Stimulated activated CD4-positive, alpha-beta T cell treated with anti-CD3 and anti-CD28 coated beads, TNF-alpha, amount 100 ng/mL, for 48 hours (primary cell): ENCODE data around the gene PPHLN1.

Source experiments
- DNase-seq, 3 donors: peaks; one replicate each; pipeline ENCODE4 v3.0.0-alpha.2; 2020; ENCODE audit warnings: low read depth in 3 of 3

PPHLN1 gene

DNA sequence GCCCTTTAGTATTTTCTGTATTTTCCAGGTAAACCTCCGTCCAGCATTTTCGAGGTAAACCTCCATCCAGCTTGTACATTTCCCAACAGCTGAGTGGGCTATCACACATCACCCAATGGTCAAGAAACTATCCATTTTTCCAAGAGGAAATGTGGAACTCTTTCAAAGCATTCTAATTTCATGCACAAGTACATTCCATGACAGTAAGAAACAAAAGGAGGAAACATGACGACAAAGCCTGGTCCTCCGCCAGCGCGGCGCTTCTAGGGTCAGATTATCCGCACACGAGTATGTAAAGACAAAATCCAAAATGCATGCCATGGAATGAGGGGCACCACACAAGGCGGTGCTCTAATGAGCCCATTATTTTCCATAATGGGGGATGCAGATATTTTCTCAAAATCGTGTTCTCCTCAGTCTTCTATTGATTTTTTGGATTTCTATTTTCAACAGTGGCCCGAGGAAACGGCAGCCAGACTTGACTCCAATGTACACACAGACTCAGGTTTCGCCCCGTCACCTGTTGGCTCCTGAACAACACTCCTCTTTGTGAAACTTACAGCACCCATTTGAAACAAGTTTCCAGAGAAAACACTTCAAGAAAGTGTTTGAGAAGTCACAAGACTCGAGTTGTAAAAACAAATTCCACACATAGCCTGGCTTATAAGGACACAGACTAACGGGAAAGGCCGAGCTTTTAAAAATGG lies 156.2 kb downstream of the PPHLN1 start:
- DNase-seq: no peak

DNA sequence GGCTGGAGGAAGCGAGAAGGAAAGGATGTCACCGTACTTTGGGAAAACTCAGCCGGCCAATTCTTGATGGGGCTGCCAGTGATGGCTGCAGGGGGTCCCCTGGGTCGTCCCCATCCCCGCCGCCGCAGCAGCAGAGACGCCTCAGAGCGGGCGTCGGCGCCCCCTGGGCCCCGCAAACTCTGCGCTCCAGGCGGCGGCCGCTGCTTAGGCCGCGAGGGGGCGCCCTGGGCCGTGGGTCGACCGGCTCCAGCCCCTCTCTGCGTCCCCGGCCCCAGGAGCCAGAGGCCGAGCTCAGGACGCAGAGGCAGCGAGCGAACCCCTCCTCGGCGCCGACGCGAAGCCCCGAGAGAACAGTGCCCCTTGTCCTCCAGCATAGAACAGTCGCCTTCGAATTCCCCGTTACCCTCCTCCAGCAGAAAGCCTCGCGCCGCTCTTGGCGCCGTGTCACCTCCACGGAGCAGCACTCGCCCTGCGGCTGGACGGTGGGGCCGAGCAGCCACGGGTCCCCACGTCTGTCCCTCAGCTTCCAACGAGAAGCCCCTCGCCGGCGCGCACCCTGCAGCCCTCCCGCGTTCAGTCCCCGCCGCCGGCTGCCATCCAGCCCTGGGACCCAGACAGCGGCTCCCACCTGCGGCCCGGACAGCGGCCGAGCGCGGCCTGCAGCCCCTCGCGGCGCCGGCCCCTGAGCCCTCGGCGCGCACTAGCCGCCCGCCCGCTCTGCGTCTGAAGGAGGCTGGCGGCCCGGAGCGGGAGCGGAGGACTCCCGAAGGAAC lies 157.0 kb downstream of the PPHLN1 start:
- DNase-seq: peak in 2 of 3 donors; percentile 27 to 57

DNA sequence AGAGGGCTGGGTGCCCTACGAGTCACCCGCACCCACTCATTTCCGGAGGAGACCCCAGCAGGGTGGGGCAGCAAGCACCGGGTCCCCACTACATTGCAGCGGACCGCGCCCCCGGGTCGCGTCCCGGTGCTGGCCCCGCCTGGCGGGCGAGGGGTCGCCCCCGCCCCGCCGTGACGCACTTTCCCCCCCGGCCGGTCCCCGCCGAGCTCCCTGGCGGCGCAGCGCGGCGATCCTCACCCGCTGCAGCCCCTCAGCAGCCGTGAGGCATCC lies 157.5 kb downstream of the PPHLN1 start:
- DNase-seq: no peak

DNA sequence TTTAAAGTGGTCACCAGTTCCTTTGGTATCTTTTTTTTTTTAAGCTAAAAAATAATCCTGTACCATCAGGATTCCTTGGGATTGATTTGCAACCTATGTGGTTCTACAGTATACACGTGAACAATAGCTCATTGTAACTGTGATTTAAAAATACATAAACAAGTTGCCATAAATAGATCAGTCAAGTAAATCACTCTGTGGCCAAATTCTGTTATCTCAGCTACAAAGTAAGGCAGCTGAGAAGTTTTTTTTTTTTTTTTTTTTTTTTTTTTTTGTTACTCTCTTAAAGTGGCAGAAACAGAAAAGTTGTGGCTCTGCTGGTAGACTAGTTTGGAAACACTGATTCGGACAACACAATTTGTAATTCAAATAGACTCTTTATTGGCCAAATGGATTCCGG lies 159.0 kb downstream of the PPHLN1 start:
- DNase-seq: no peak

DNA sequence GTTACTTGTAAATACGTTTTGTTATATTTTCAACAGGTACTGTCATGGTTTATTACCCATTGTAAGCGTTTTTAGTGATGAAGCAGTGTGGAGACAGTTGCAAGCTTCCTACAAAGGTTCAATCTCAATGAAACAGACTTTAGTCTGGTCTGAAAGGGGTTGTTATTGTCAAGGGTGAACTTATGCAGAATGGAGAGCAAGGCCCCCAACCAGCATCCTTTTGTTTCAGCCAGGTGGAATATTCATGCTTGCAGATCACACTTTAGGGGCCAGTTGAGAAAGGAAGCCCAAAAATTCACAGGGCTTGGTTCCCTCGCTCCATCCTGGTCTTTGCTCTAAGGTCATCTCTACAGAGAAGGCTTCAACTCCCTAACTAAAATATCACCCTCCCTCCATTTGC lies 159.9 kb downstream of the PPHLN1 start:
- no peak for DNase-seq

DNA sequence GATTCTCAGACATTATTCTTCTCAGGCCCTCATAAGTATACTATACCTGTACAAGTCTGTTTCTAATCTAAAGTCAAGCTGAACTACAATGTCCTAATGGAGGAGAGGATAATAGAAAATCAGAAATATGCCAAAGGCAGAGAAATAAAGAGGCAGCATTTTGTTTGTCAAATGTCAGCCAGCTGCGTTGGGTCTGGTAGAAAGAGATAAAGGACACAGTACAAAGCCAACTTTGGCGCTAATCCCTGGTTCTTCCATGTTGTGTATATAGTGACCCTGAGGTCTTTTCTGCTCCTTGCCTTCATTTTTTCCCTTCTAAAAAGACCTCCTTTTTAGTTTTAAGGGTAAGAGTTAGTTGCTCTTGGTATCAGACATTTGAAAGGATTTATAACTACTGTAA lies 160.4 kb downstream of the PPHLN1 start:
- no peak for DNase-seq

DNA sequence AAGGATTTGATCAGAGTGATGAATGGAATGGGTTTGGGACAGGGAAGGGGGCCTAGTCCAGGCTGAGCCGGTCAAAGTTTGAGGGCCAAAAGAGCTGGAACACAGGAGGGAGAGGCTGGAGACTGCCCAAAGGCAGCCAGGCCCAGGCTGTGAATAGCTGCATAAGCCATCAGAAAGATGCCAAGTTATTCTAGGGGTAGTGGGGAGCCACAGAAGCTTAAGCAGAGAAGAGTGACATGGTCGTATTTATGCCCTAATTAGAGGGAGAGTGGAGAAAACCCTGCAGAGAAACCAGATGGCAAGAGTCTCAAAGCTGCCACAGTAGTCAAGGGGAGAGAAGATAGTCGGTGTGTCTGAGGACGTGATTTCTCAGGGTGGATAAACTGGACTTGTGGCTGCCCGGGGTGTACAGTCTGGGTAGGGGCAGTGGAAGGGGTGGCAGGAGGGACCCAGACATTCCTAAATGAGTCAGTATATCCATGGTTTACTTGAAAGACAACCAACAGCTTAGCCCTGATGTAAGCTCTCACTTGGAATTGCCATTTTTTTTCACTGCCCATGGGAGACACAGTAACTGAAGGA lies 164.4 kb downstream of the PPHLN1 start:
- DNase-seq: no peak
